B cell (primary cell): Measurements from ENCODE around the gene HOOK2. TPM values are rescaled to one million over a fixed set of nuclear protein-coding genes. Genes with fewer than 3 reads are reported as not detected.

Source experiments
- ATAC-seq: fragments of 200-7000 bp; cut with Tn5 transposase; one replicate; pipeline ENCODE4 v1.10.0; 2021; ENCODE audit warnings: low read depth, mild to moderate bottlenecking, moderate number of reproducible peaks, moderate library complexity
- CTCF ChIA-PET: fragments of 350-600 bp; sonication (Branson Sonifier 250); formaldehyde crosslinking; loops from one replicate; lab custom pipeline; 2021; ENCODE audit warnings: antibody characterized with exemption, inconsistent platforms; lab: Charles Lee
- POLR2A ChIA-PET: fragments of 350-600 bp; sonication (Branson Sonifier 250); formaldehyde crosslinking; loops from one replicate; lab custom pipeline; 2021; ENCODE audit warnings: antibody characterized with exemption; lab: Charles Lee
- DNase-seq: peaks from one replicate; pipeline ENCODE4 v3.0.0; 2013
- H2AFZ ChIP-seq: 2 replicates; pipeline ENCODE4 v1.6.1; 2012; ENCODE audit warnings: mild to moderate bottlenecking, low read depth, low read length; ENCODE audit not compliant: insufficient read depth, poor library complexity, severe bottlenecking
- H3K27ac ChIP-seq, 2 donors: 1 replicate in 1 of 2; 2 replicates in 1 of 2; pipeline ENCODE4 v1.5.1; 2012 to 2013; ENCODE audit warnings: low read length in 2 of 2, mild to moderate bottlenecking in 2 of 2, moderate library complexity in 1 of 2
- H3K27me3 ChIP-seq, 4 experiments: fragments of 200-600 bp in 1 of 4; sonication (generic) in 1 of 4; replicated peaks in 1 of 4; 1 replicate in 2 of 4; 2 replicates in 2 of 4; pipeline versions ENCODE4 v1.6.1 to v1.7.0; 2013 to 2016; ENCODE audit warnings: low read length in 3 of 4, mild to moderate bottlenecking in 2 of 4, mixed read lengths in 1 of 4, moderate library complexity in 1 of 4; ENCODE audit not compliant: insufficient read depth in 4 of 4, control insufficient read depth in 3 of 4; ENCODE audit errors: control extremely low read depth in 1 of 4
- H3K36me3 ChIP-seq, 2 experiments: replicated peaks in 1 of 2; 1 replicate in 1 of 2; 2 replicates in 1 of 2; pipeline versions ENCODE4 v1.6.1 to v1.7.1; 2013; ENCODE audit warnings: low read length in 1 of 2; ENCODE audit not compliant: insufficient read depth in 2 of 2, control insufficient read depth in 1 of 2; ENCODE audit errors: control extremely low read depth in 1 of 2, extremely low read depth in 1 of 2
- H3K4me1 ChIP-seq, 2 donors: fragments of 200-600 bp in 1 of 2; sonication (generic) in 1 of 2; 1 replicate in 1 of 2; 2 replicates in 1 of 2; pipeline versions ENCODE4 v1.5.1 to v1.6.1; 2013 to 2017; ENCODE audit warnings: low read length in 2 of 2; ENCODE audit not compliant: control insufficient read depth in 2 of 2, insufficient read depth in 2 of 2
- H3K4me2 ChIP-seq: replicated peaks from 2 replicates; pipeline ENCODE3; 2012; ENCODE audit warnings: mild to moderate bottlenecking, low read depth, low read length; ENCODE audit not compliant: poor library complexity, severe bottlenecking
- H3K4me3 ChIP-seq, 5 experiments: fragments of 200-600 bp in 1 of 5; sonication (generic) in 1 of 5; 1 replicate in 3 of 5; 2 replicates in 2 of 5; pipeline versions ENCODE4 v1.5.1 to v1.7.0; 2011 to 2016; ENCODE audit warnings: low read length in 4 of 5, mild to moderate bottlenecking in 4 of 5, low read depth in 2 of 5, control low read depth in 1 of 5, moderate library complexity in 1 of 5; ENCODE audit not compliant: insufficient read depth in 1 of 5; ENCODE audit errors: control extremely low read depth in 1 of 5, extremely low read depth in 1 of 5
- H3K79me2 ChIP-seq: fragments of 200-600 bp; sonication (generic); one replicate; pipeline ENCODE4 v1.6.0; 2016; ENCODE audit warnings: low read length; ENCODE audit not compliant: control insufficient read depth, insufficient read depth
- H3K9ac ChIP-seq: fragments of 200-600 bp; sonication (generic); 2 replicates; pipeline ENCODE4 v1.6.1; 2017; ENCODE audit warnings: mild to moderate bottlenecking, low read length, moderate library complexity
- H3K9me3 ChIP-seq, 3 donors: one replicate each; pipeline versions ENCODE4 v1.6.1 to v1.7.1; 2013; ENCODE audit warnings: low read length in 2 of 3; ENCODE audit not compliant: control insufficient read depth in 2 of 3, insufficient read depth in 1 of 3; ENCODE audit errors: control extremely low read depth in 1 of 3
- H4K20me1 ChIP-seq: 2 replicates; pipeline ENCODE4 v1.6.0; 2012; ENCODE audit warnings: mild to moderate bottlenecking, low read length; ENCODE audit not compliant: insufficient read depth, control insufficient read depth, poor library complexity, severe bottlenecking
- H3K27ac Mint-ChIP-seq: one replicate; pipeline ENCODE4 v1.8.0; 2021; ENCODE audit warnings: mixed read lengths
- H3K27me3 Mint-ChIP-seq: one replicate; pipeline ENCODE4 v1.8.0; 2021; ENCODE audit warnings: mixed read lengths
- H3K4me1 Mint-ChIP-seq: one replicate; pipeline ENCODE4 v1.8.0; 2021; ENCODE audit warnings: mixed read lengths
- H3K4me3 Mint-ChIP-seq: one replicate; pipeline ENCODE4 v1.8.0; 2021; ENCODE audit warnings: mixed read lengths
- H3K9me3 Mint-ChIP-seq: one replicate; pipeline ENCODE4 v1.8.0; 2022; ENCODE audit warnings: mixed read lengths; ENCODE audit not compliant: insufficient read depth
- CTCF ChIP-seq: fragments of 200-600 bp; IDR thresholded peaks from one replicate; pipeline ENCODE4 v1.8.0; 2022; ENCODE audit warnings: antibody characterized with exemption, mild to moderate bottlenecking
- EZH2 ChIP-seq: IDR thresholded peaks from 2 replicates; pipeline ENCODE4 v1.6.1; 2012; ENCODE audit warnings: borderline replicate concordance, low read depth, mild to moderate bottlenecking, moderate library complexity, low read length; ENCODE audit not compliant: insufficient read depth, poor library complexity, severe bottlenecking
- WGBS: methylation state at CpG from one replicate; pipeline ENCODE4 v1.1.5; 2013; ENCODE audit warnings: missing lambda C conversion rate; ENCODE audit not compliant: insufficient coverage; 5-methylcytosine and 5-hydroxymethylcytosine counted together
- intact Hi-C: fragments of 100-400 bp; cut with micrococcal nuclease; formaldehyde crosslinking; loops from one replicate; pipeline ENCODE4 v1.10.0; 2022
- polyA minus RNA-seq: library from RNA; depleted of rRNA, polyadenylated mRNA; stranded (reverse); fragments of >200 nt; gene quantifications from 2 replicates; pipeline ENCODE4 v1.2.3, GENCODE V29; 2012
- polyA plus RNA-seq: library from polyadenylated mRNA; depleted of rRNA; stranded (reverse); fragments of >200 nt; gene quantifications from 2 replicates; pipeline ENCODE4 v1.2.3, GENCODE V29; 2012
- total RNA-seq, 2 donors: library from RNA; stranded (reverse); fragments of 120-200 nt in 1 of 2; gene quantifications; 1 replicate in 1 of 2; 2 replicates in 1 of 2; pipeline versions ENCODE4 v1.2.3 to v1.2.4, GENCODE V29; 2013 to 2022

HOOK2 gene, protein sequence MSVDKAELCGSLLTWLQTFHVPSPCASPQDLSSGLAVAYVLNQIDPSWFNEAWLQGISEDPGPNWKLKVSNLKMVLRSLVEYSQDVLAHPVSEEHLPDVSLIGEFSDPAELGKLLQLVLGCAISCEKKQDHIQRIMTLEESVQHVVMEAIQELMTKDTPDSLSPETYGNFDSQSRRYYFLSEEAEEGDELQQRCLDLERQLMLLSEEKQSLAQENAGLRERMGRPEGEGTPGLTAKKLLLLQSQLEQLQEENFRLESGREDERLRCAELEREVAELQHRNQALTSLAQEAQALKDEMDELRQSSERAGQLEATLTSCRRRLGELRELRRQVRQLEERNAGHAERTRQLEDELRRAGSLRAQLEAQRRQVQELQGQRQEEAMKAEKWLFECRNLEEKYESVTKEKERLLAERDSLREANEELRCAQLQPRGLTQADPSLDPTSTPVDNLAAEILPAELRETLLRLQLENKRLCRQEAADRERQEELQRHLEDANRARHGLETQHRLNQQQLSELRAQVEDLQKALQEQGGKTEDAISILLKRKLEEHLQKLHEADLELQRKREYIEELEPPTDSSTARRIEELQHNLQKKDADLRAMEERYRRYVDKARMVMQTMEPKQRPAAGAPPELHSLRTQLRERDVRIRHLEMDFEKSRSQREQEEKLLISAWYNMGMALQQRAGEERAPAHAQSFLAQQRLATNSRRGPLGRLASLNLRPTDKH
- total RNA-seq (31.6 and 33.4 TPM in 2 replicates), polyA plus RNA-seq (30.3 and 35.7 TPM in 2 replicates), polyA minus RNA-seq (9.3 and 19.6 TPM in 2 replicates)
- 10.4 TPM for total RNA-seq (2013)

DNA sequence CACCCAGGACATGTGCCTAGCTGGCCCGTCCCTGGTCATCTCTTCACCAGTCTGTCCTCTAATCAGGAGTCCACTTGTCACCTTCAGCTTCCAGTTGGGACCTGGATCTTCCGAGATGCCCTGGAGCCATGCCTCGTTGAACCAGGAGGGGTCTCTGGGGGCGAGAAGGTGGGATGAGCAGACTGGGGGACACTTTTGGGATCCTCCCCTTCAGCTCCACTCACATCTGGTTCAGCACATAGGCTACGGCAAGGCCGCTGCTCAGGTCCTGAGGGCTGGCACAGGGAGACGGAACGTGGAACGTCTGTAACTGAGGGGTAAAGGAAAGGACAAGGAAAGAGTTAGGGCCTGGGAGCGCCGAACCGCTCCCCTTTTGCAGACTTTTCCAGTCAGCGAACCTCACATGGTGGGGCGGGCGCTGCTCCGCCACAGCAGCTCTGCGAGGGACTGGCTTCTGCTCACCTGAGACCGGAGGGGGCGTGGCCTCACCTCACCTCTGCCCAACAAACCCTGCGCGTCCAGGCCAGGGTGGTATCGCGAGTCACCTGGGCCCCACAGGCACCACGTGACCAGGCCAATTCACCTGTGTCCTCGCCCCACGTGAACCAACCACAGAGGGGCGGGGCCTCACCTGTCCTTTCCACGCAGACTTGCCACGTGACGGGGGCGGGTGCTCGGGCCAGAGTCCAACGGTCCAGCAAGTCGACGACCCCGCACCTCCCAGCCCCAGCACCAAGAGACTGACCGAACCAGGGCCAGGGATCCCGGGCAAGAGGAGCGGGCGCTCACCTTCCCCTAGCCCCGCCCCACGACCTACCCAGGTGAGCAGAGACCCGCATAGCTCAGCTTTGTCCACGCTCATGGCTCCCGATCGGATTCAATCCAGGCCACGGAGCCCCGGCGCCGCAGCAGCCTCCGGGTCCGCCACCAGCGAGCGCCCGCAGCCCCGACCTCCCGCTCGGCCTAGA is at the start of gene HOOK2:
Gene HOOK2 (minus strand): TSS at position 965 of the 968 bp plus-strand sequence. CDS start 103 bp downstream, at position 862.
- Histone ChIP-seq H3K27me3 (no peaks in the 10 kb centered on the region), H2AFZ (peak within 1 kb of the TSS; percentile 88), H4K20me1 (no peaks in the 10 kb centered on the region), H3K4me2 (peak within 1 kb of the TSS; percentile 99), H3K9me3 (no peaks in the 10 kb centered on the region), H3K4me3 (peak within 1 kb of the TSS; percentile 44 to 79 (median 68)), H3K79me2 (peaks cover 2% of the 10 kb centered on the region), H3K36me3 (no peaks in the 10 kb centered on the region), H3K4me1 (peaks cover 19 to 36% of the 10 kb centered on the region in 2 donors), H3K27ac (peak within 1 kb of the TSS; percentile 48 to 58), H3K9ac (peak within 1 kb of the TSS; percentile 83)
- no peaks in the 10 kb centered on the region for H3K27me3 Mint-ChIP-seq
- TF ChIP-seq CTCF (no peak), EZH2 (no peak)
- H3K9me3 Mint-ChIP-seq = no peaks in the 10 kb centered on the region
- H3K4me3 Mint-ChIP-seq = peak within 1 kb of the TSS; percentile 86
- ATAC-seq = no peak
- no peak for DNase-seq
- ChIA-PET POLR2A (interaction anchor here (0.6 to 6.9 kb wide), 4 partner anchors 19 to 1020 kb away, joined by 3 to 233 read pairs (median 4); partner anchors contain the start of genes JUNB and ZSWIM4), CTCF (interaction anchor here (3.4 to 27.9 kb wide), 4 partner anchors 8 to 73 kb away, joined by 22 to 1147 read pairs (median 50); partner anchors contain the start of genes JUNB, PRDX2, RNASEH2A and THSD8)
- intact Hi-C loops = loop anchor here (1.0 to 2.0 kb wide), 2 partner anchors 38 to 52 kb away; partner anchors contain the start of genes GET3 and TNPO2
- H3K4me1 Mint-ChIP-seq = peaks cover 36% of the 10 kb centered on the region
- 22% methylated on average over 52 of the region's 58 CpGs for WGBS
- peak within 1 kb of the TSS; percentile 63 for H3K27ac Mint-ChIP-seq
